Activated T-cell treated with anti-CD3 and anti-CD28 coated beads, Interleukin-2, amount 50 U/mL, for 48 hours (primary cell): ENCODE measurements around the gene ERBB4.
"Not testable (repeated sequence)": the region's sequence is repeated elsewhere in the genome, so short reads cannot be mapped to it uniquely, and the experiment has no call there.

ENCODE experiments used
- DNase-seq, 2 experiments: peaks; one replicate each; pipeline ENCODE4 v3.0.0-alpha.2; 2020

Gene ERBB4

GRCh38 chr2:212124598-212124997 lies 414.0 kb downstream of the ERBB4 start:
- DNase-seq, result no peak

- no peak for DNase-seq
Measured at GRCh38 chr2:212119591-212119990, 419.0 kb downstream of the ERBB4 start.

DNA sequence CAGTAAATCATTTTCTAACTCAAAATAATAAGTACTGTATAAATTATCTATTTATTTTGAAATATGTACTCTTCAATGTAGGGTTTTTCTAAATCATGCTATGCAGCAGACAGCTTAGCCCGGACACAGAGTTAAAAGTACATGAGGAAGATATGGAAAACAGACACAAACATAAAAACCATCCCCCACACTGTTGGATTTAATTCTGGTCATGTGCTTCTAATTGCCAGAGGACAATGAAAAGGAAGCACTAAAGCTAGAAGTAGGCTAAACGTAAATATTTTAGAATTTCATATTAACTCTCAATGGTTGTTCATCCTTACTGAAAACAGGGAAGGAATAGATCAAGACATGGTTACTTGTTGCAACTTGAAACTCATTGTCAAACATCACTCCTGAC lies 420.7 kb downstream of the ERBB4 start:
- no peak for DNase-seq

DNA sequence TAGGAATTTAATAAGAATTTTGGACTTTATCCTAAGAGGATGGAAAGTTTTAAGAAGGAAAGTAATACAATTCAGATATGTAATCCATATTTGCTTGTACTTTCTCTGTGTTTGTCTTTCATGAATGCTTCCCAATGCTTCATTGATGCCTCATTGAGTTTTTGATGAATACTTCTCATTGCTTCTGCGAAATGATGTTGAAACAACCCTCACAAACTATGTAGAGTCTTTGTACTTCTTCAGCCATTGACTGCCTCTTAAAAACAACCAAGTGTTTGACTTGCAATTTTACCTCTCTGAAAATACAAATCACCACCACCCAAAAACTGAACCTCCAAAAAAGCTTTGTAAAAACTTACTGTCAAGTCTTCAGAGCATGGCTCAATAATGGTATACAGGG lies 424.1 kb downstream of the ERBB4 start:
- no peak for DNase-seq

- no peak for DNase-seq
Measured at GRCh38 chr2:212112401-212112800, 426.2 kb downstream of the ERBB4 start.

DNA sequence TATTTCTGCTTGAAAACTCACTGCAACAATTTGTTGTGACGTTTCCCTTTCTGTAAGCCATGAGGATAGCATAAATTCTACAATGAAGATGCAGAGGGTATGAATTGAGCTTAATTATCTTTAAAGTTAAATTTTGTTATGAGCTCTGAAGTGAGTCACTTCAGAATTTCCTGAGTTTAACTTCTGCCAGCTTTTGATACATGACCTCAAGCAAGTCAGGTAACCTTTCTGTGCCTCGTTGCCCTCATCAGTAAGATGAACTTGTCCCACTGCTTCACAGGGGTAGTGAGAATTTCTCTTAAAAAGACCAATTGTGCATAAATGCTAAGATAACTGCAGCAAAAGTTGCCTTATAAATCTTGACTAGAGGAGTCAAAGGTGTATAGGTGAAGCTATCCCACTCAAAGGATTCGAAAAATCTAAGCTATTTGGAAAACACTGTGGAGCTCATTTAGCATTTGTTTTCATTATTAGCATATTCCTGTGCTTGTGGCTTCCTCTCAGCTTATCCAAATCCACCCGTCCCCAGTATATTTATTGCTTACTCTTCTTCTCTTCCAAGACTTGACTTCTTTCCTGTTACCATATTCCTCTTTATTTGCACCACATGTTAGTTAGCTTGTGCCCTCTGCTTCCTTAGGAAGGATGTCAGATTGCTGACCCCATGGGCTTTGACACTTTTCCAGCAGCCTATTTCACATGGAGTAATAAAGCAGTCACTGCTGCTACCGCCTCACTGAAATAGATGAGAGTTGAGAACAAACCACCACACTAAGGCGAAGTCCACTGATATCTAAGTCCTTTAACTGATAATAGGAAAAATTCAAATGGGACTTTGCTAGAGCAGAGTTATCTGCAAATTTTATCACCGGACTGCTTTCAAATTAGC lies 428.6 kb downstream of the ERBB4 start:
- no peak for DNase-seq

DNA sequence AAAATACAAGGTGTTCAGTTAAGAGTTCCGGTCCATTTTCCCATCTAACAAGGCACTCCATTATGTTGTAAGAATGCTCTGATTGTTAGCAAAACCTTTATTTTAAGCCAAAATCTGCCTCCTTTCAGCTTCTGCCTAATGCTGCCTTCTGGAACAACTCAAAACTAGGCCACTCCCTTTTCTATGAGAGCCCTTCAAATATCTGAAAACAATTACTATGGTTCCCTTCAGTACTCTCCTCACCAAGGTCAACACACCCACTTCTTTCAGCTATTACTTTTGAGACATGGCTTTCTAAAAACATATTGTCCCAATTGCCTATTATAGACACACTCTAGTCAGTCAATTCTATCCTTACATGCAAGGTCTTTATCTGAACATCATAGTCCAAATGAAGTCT lies 429.4 kb downstream of the ERBB4 start:
- no peak for DNase-seq

DNA sequence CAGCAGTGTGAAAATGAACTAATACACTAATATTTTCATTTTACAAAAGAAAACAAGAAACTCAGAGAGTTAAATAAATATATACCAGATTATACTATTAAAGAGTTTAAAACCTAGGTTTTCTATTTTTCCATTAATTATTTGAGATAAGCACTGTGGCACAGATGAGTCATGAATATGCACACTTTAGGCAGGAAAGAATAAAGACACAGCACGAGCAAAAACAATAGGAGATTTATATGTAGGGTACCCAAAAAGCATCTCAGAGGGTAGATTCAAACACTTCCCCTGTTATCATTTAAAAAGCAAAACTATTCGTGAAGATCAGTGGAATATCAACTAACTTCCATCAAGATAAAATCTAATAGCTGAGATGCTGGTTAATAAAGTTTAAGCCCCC lies 430.6 kb downstream of the ERBB4 start:
- no peak for DNase-seq

- DNase-seq, result no peak
Measured at GRCh38 chr2:212107014-212107413, 431.6 kb downstream of the ERBB4 start.

- DNase-seq, result not testable (repeated sequence)
Measured at GRCh38 chr2:212106536-212106935, 432.1 kb downstream of the ERBB4 start.

- DNase-seq, result no peak
Measured at GRCh38 chr2:212099658-212100057, 438.9 kb downstream of the ERBB4 start.

- DNase-seq, result no peak
Measured at GRCh38 chr2:212098966-212099365, 439.6 kb downstream of the ERBB4 start.

GRCh38 chr2:212097001-212097400 lies 441.6 kb downstream of the ERBB4 start:
- no peak for DNase-seq

DNA sequence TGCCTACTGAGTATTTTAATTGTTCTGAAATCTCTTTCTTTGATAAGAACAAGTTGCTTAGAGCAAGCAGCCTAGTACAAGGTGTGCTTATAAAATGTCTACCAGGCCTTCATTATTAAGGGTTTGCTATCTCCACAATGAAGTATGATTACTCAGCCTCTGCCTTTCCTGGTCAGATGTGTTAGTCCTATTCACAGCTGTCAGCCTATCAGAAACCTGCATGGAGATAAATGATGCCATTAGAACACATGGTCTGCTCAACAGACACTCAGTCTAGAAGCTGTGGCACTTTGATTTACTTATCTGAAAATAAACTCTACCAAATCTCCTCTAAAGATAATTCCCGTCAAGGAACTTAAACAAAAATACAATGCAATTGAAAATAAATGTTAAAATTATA lies 448.7 kb downstream of the ERBB4 start:
- DNase-seq, result no peak

GRCh38 chr2:212088353-212088752 lies 450.2 kb downstream of the ERBB4 start:
- no peak for DNase-seq

GRCh38 chr2:212083492-212083891 lies 455.1 kb downstream of the ERBB4 start:
- DNase-seq, result no peak

DNA sequence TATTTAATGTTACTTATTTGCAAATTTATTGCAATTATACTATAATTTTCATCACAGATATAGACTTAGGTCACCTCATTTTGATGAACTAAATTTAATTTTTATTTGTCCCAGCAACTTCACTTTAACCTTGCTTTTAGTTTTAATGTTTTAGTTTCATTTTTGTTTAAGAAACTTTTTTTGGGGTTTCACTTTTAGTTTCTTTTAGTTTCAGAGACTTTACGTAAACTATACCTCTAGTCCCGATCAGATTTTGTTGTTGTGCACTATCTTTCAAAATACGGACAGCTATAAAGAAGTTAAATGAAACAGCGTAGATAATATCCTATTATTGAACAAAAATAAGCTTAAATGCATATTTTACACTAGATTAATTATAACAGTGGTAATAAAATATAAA lies 460.5 kb downstream of the ERBB4 start:
- no peak for DNase-seq

DNA sequence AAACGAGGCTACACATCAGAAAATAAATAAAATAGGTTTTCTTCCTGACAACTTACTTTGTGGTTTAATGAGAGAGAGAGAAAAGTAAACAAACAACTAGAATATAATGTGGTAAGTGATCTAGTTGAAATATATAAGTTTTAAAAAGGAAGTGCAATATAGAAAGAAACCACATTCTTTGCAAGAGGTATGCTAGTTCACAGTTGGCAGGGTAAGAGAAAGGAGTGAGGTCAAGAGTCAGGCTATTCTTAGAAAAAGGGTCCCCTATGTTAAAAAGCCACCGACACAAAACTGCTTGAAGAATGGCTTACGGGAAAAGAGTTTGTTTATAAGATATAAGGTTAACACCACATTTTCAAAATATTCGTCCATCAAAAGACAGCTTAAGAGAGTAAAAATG lies 462.1 kb downstream of the ERBB4 start:
- no peak for DNase-seq

DNA sequence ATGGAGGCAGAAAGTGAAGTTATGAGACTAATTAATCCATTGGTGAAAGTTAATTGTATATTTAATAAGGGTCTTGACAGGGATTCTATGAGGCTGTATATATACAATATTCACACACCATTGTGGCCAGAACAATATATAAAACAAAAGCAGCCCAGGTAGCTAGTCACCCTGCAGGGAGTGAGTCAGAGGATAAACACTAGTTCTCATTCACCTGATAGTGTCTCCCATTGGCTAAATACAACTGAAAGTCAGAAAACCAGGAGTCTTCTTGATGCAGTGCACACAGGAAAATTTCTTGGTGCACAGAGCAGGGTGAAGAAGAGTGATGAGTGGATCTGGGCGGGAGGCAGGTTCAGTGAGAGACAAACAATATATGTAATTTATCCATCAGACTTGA lies 465.2 kb downstream of the ERBB4 start:
- no peak for DNase-seq

DNA sequence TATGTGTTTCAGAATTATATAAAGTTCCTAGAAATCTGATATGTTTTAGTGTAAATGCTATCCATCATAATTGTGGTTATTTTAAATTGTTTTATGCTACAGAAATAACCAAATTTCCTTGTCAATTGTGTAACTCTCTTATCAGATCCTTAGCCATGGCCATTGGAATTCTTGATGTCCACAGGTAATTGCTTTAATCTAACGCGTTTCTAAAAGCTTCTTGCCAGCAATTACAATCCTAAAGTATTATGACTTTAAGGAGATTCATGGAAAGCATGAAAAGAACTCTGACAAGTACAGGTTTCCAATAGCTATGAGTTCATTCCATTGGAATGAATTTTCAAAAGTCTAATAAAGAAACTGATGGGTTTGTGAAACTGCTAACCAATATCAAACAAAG lies 472.1 kb downstream of the ERBB4 start:
- no peak for DNase-seq

GRCh38 chr2:212064318-212064717 lies 474.3 kb downstream of the ERBB4 start:
- DNase-seq, result no peak

- no peak for DNase-seq
Measured at GRCh38 chr2:212052412-212053159, 486.0 kb downstream of the ERBB4 start.

DNA sequence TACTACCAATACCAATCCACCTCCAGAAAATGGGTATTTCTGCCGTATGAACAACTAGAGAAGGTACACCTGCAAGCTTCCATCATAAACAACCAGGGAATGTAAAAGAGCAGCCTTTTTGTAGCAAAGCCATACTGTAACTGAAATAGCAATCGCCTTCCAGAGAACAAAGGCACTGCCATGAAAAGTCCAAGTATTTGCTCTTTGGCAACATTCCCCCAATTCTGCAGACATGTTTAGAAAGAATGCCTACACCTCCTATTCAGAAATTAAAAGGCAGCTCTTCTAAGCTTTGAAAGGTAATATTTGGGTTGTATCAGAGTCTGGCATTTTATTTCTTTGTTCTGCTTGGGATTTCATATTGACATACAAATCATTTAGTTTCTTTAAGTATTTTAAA lies 487.7 kb downstream of the ERBB4 start:
- no peak for DNase-seq

- DNase-seq, result no peak
Measured at GRCh38 chr2:212042562-212042961, 496.0 kb downstream of the ERBB4 start.
